Erythroblast (primary cell): ENCODE measurements around the gene TUBA3D.
"Not testable (repeated sequence)": the region's sequence is repeated elsewhere in the genome, so short reads cannot be mapped to it uniquely, and the experiment has no call there.

ENCODE experiments used
- DNase-seq, 2 experiments: peaks; one replicate each; lab custom pipeline; 2025; lab: John Stamatoyannopoulos, UW
- GATA1 ChIP-seq: IDR thresholded peaks from 2 replicates; pipeline ENCODE4 v1.6.1; 2011; ENCODE audit warnings: low read depth, mild to moderate bottlenecking, control low read depth, low read length, moderate library complexity
- POLR2A ChIP-seq: IDR thresholded peaks from 2 replicates; pipeline ENCODE4 v1.6.1; 2011; ENCODE audit warnings: mild to moderate bottlenecking, low read length

TUBA3D gene

DNA sequence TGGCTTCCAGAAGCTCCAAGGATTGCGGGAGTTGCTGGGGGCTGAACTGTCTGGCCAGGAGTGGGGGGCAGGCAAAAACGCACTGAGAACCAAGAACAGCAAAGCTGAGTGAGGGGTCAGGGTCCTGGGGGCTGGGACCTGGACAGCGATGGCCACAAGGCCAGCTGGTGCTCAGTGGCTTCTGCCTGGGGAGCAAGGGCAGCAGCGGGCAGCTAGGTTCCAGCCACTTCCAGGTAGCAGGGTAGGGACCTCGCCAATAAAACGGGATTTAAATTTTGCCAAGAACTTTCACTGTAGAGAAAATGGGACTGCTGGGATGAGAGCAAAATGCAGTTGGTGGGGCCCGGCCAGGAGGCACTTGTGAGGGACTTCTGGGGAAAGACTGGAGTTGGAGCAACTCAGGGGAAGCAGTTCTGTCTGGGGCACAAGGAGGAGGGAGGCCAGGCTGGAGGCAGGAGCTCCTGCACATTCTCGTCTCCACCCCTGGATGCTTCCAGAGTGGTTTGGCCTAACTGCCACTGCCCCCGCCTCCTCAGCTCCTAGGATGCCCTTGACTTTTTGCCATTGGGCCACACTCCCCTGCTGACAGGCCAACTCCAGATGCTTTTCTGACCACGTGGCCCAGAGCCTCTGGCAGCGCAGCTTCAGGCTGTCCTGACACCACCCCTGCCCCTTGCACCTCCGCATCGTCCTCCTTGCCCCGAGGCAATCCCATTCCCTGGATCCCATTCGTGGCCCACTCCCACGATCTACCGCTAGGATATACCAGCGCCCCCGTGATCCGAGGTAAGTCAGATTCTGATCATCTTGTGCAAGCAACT is 46.3 kb downstream of the TUBA3D start:
- DNase-seq, result no peak
- no peak for TF ChIP-seq GATA1
- no peak for TF ChIP-seq POLR2A

DNA sequence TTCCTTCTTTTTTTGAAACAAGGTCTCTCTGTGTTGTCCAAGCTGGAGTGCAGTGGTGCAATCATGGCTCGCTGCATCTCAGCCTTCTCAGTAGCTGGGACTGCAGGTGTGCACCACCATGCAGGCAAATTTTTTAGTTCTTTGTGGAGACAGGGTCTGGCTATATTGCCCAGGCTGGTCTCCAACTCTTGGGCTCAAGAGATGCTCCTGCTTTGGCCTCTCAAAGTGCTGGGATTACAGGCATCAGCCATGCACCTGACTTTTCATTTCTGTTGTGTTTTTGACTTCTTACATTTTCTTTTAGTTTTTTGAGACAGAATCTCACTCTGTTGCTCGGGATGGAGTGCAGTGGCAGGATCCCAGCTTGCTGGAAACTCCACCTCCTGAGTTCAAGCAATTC is 49.3 kb downstream of the TUBA3D start:
- not testable (repeated sequence) for DNase-seq

DNA sequence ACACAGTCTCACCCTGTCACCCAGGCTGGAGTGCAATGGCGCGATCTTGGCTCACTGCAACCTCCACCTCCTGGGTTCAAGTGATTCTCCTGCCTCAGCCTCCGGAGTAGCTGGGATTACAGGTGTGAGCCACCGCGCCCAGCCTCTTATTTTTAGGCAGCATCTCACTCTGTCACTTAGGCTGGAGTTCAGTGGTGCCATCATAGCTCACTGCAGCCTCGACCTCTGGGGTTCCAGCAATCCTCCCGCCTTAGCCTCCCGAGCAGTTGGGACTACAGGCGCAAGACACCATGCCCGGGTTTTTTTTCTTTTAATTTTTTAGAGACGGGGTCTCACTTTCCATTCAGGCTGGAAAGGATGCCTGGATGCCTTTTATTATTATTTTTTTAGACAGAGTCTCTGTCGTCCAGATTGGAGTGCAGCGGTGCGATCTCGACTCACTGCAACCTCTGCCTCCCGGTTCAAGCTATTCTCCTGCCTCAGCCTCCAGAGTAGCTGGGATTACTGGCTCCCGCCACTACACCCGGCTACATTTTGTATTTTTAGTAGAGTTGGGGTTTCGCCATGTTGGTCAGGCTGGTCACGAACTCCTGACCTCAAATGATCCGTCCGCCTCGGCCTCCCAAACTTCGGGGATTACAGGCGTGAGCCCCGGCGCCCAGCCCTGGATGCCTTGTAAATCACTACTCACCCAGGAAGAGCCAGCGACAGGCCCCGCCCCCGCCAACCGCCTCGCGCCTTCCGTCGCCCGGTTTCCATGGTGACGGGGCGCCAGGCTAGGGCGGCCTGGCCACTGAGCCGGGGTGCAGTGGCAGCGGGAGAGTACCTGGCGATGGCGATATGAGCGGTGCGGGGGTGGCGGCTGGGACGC is 51.4 kb downstream of the TUBA3D start, which contains the start of gene CCDC74A:
CCDC74A (plus strand) TSS at position 758 of the 871 bp plus-strand sequence; CDS start at position 841, 83 bp downstream.
- DNase-seq, result peak; percentile 65 to 73

DNA sequence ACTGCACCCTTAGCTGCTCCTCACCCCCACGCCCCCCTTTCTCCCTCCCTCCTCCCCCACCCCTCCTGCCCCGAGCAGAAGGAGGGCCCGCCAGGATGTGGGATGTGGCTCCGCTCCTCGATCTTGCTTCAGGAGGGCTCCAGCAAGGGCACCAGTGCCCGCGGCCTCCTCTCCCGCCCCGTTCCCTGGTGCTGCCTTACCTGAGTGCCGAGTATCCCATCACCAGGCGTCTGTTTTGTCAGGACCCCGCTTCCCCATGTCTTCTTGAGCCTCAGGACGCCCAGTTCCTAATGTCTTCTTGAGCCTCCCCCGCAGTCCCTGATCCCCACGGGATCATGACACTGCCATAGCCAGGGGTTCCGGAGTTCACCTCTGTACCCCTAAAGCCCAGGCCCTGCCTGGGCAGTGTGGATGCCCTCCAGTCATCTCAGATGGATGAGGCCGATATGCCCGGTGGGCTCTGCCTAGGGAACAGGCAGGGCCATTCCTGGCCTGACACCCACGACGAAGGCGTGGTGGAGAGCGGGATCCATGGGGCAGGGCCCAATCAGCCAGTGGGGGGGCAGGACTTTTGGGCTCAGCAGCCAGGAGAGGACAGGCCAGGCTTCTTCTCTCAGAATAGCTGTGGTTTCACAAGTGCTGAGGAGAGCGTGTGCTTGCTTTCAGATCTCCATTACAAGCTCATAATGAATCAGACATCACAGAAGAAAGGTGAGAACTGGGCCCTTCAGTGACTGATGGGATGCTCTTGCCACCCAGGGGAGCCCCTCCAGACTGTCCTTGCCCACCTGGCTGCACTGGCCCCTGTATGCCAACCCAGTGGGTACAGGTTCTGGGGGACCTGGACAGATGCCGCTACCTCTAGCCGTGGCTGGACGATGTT is 53.3 kb downstream of the TUBA3D start:
- not testable (repeated sequence) for DNase-seq

DNA sequence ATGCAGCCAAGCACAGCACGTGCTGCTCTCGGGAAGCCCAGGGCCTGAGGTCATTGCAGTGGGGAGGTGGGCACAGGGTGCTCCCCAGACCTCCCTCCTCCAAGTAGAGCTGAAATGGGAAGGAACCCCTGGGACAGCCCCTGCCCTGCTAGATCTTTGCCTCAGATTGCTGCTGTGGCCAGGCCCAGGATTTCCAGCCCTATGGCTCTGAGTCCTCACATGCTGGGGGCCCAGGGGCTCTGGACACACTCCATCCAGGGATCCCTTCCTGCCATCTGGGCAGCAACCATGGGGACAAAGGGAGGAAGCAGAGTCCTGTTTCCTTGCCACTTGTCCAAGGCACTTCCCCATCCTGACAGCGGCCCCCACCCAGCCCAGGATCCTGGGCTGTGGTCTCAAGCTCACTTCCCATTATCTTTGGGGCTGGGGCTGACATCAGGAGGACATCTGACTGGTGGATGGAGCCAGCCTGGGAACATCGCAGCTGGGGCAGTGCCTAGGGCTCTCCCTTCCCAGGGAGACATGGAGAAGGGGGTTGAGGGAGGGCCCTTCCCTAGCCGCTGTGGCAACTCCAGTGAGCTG is 54.0 kb downstream of the TUBA3D start:
- DNase-seq, result not testable (repeated sequence)

DNA sequence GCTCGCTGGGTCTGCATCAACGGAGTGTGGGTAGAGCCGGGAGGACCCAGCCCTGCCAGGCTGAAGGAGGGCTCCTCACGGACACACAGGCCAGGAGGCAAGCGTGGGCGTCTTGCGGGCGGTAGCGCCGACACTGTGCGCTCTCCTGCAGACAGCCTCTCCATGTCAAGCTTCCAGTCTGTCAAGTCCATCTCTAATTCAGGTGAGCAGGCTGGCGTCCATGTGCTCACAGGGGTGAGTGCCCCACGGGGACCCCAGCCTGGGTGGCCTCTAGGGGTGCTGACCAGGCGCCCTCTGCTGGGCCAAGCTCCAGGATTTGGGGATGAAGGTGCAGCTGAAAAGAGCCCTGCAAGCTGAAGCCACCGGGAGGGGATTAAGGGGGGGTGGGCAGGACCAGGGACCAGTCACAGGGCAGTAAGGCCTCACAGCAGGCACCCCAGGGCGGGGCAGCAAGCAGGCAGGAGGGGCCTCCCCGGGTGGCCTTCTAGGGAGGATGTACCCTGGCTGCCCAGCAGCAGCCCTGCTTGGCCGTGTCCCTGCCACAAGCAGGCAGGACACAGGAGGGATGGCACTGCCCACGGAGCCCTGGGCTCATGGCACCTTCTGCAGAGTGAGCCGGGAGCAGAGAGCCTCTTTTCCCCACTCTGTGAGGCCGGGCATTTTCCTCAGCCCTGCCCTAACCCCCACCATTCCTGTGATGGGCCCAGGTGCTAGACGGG is 54.9 kb downstream of the TUBA3D start:
- DNase-seq, result not testable (repeated sequence)

DNA sequence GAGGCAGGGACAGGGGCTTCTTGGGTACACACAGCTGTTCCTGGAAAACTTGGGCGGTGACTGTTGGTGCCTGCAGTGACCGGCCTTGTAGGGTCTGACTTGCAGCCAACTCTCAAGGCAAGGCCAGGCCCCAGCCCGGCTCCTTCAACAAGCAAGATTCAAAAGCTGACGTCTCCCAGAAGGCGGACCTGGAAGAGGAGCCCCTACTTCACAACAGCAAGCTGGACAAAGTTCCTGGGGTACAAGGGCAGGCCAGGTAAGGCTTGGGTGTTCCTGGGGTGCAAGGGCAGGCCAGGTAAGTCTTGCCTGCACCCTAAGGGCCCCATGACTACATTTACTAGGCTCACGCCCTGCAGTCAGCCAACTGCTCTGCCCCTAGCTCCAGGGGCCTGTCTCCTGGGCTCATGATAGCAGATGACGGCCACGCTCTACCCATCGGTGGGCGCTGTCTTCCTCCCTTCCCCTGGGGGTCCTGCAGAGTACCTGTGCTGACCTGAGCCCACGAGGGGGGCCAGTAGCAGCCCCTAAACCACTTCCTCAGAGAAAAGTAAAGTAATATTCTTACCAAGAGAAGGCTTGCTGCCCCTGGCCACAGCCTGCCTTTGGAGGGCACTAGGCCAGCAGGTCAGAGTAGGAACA is 55.7 kb downstream of the TUBA3D start:
- not testable (repeated sequence) for DNase-seq
